Lung (tissue), 12 donors: ENCODE measurements around the gene PREP. TPM values are rescaled to one million over a fixed set of nuclear protein-coding genes. Genes with fewer than 3 reads are reported as not detected.
A peak's percentile ranks its signal among the peaks of the same experiment; 100 is the strongest.

Source experiments
- ATAC-seq: fragments of 200-7000 bp; cut with Tn5 transposase; one replicate; pipeline ENCODE4 v1.9.1; 2020; ENCODE audit warnings: moderate number of reproducible peaks; ENCODE audit not compliant: insufficient read depth, low FRiP score
- DNase-seq, 3 donors: peaks; one replicate each; pipeline ENCODE4 v3.0.0-alpha.2; 2013 to 2017
- H3K27ac ChIP-seq, 2 donors: one replicate each; pipeline ENCODE4 v1.5.1; 2013; ENCODE audit warnings: mild to moderate bottlenecking in 2 of 2, moderate library complexity in 2 of 2, control low read depth in 1 of 2, inconsistent platforms in 1 of 2, low read depth in 1 of 2, low read length in 1 of 2
- H3K27me3 ChIP-seq, 3 donors: one replicate each; pipeline ENCODE4 v1.5.1; 2013; ENCODE audit warnings: low read length in 2 of 3; ENCODE audit not compliant: control insufficient read depth in 3 of 3, insufficient read depth in 3 of 3
- H3K36me3 ChIP-seq, 4 donors: one replicate each; pipeline ENCODE4 v1.5.1; 2013; ENCODE audit warnings: low read length in 4 of 4, mild to moderate bottlenecking in 1 of 4, moderate library complexity in 1 of 4; ENCODE audit not compliant: control insufficient read depth in 4 of 4, insufficient read depth in 4 of 4
- H3K4me1 ChIP-seq, 5 donors: one replicate each; pipeline ENCODE4 v1.5.1; 2013; ENCODE audit warnings: low read length in 5 of 5, mild to moderate bottlenecking in 2 of 5, moderate library complexity in 1 of 5; ENCODE audit not compliant: control insufficient read depth in 5 of 5, insufficient read depth in 5 of 5
- H3K4me3 ChIP-seq: one replicate; pipeline ENCODE4 v1.5.1; 2013; ENCODE audit warnings: mild to moderate bottlenecking, control low read depth, moderate library complexity
- H3K9ac ChIP-seq, 2 donors: one replicate each; pipeline ENCODE4 v1.5.1; 2013; ENCODE audit warnings: low read length in 2 of 2, control low read depth in 1 of 2; ENCODE audit not compliant: insufficient read depth in 1 of 2
- H3K9me3 ChIP-seq, 4 donors: one replicate each; pipeline ENCODE4 v1.5.1; 2013; ENCODE audit warnings: low read length in 3 of 4, mild to moderate bottlenecking in 1 of 4, moderate library complexity in 1 of 4; ENCODE audit not compliant: control insufficient read depth in 4 of 4, insufficient read depth in 3 of 4
- WGBS, 2 donors: extraction: QIAGEN DNeasy Blood & Tissue Kit; methylation state at CpG; one replicate each; pipeline ENCODE4 v1.1.7; 2013; 5-methylcytosine and 5-hydroxymethylcytosine counted together
- polyA plus RNA-seq, 2 donors: library from polyadenylated mRNA; stranded (reverse); fragments of 200-250 nt; gene quantifications; one replicate each; pipeline ENCODE4 v1.2.1, GENCODE V29; 2013
- total RNA-seq, 2 donors: library from RNA; depleted of rRNA in 1 of 2; stranded (reverse); fragments of >200 nt in 1 of 2; gene quantifications; one replicate each; pipeline ENCODE4 v1.2.1, GENCODE V29; 2014 to 2021
- TF ChIP-seq, protein P1 (sequence below): IDR thresholded peaks from 2 replicates; pipeline ENCODE4 v1.5.1; 2012; ENCODE audit warnings: mild to moderate bottlenecking; ENCODE audit errors: control extremely low read depth, extremely low read depth
- donor health status: control.
- donor health status: control.
- donor health status: Bipolar disorder and iron deficiency.
- donor health status: healthy.
- donor health status: DM: yes; HTN: yes; CAD: no.

Gene PREP
- total and polyA plus RNA-seq, 4 donors: 20.3 to 31.3 (median 25.1) TPM

DNA sequence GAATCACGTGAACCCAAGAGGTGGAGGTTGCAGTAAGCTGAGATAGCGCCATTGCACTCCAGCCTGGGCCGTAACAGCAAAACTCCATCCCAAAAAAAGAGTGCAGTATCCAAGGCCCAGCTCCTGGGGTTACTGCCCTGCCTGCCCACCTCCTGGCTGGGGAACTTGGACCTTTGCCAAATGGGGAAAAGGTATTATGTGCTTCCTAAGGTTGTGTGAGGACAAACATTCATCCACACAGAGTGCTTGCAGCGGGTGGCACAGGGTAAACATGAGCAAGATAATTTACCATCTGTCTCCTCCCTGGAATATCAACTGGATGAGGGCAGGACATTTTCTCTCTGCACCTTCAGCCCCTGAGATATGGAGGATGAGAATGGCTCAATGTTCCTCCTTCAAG lies 128.2 kb downstream of the PREP start:
- peaks cover 0 to 3% (median 0%) of the 10 kb centered on the region in 5 donors for H3K4me1 ChIP-seq
- H3K4me3 ChIP-seq: no peak overlapping the region
- TF ChIP-seq, protein P1, sequence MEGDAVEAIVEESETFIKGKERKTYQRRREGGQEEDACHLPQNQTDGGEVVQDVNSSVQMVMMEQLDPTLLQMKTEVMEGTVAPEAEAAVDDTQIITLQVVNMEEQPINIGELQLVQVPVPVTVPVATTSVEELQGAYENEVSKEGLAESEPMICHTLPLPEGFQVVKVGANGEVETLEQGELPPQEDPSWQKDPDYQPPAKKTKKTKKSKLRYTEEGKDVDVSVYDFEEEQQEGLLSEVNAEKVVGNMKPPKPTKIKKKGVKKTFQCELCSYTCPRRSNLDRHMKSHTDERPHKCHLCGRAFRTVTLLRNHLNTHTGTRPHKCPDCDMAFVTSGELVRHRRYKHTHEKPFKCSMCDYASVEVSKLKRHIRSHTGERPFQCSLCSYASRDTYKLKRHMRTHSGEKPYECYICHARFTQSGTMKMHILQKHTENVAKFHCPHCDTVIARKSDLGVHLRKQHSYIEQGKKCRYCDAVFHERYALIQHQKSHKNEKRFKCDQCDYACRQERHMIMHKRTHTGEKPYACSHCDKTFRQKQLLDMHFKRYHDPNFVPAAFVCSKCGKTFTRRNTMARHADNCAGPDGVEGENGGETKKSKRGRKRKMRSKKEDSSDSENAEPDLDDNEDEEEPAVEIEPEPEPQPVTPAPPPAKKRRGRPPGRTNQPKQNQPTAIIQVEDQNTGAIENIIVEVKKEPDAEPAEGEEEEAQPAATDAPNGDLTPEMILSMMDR: no peak
- H3K27ac ChIP-seq: no peak overlapping the region
- 97 to 99% methylated on average over 4 of the region's 4 CpGs for WGBS, 2 donors
- ATAC-seq (no peak), DNase-seq (no peak)
- H3K9ac ChIP-seq: no peak overlapping the region
- H3K27me3 ChIP-seq: no peaks in the 10 kb centered on the region
- H3K9me3 ChIP-seq: no peaks in the 10 kb centered on the region
- peaks cover 6 to 15% (median 14%) of the 10 kb centered on the region in 4 donors for H3K36me3 ChIP-seq

DNA sequence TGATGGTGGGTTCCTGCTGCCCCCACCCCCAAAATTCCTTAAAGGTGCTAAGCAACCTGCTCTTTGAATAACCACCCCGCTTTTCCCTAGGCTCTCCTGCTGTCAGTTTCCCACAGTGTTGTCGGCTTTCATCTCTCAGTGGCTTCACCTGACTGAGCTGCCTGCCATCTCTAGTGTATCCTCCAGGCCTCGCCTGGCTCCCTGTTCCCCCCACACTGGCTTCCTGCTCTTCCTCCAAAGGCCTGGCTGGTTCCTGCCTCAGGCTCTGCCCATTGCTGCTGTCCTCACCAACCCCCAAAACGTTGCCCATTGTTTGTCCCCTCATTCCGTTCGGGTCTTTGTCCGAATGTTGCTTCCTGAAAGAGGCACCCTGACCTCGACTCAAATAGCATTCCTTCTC lies 129.3 kb downstream of the PREP start:
- H3K4me1 ChIP-seq: peaks cover 0 to 3% (median 0%) of the 10 kb centered on the region in 5 donors
- H3K27ac ChIP-seq: peak overlapping the region in 1 of 2 donors; percentile 17
- peaks cover 6 to 15% (median 12%) of the 10 kb centered on the region in 4 donors for H3K36me3 ChIP-seq
- TF ChIP-seq, protein P1: no peak
- no peak for DNase-seq
- no peak overlapping the region for H3K4me3 ChIP-seq
- no peaks in the 10 kb centered on the region for H3K9me3 ChIP-seq
- WGBS, 2 donors: 64 to 81% methylated on average over 8 of the region's 8 CpGs
- ATAC-seq: no peak
- H3K9ac ChIP-seq: no peak overlapping the region
- no peaks in the 10 kb centered on the region for H3K27me3 ChIP-seq

DNA sequence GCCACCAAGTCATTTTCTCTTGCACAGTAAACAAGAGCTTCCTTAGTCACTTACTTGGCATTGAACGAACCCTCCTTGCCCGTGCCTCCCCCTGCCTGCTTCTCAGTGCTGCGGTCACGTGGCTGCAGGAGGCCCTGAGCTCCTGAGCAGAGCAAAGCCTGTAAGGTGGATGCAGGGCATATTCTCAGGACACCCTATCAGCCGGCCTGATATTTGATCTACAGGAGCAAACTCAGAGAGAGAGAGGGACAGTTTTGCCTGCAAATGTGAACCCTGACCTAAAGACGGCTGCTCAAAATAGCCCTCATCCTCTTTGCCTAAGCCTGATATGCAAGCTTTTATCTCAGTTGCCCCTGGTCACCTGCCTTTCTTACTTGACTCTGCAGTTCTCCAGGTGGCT lies 130.1 kb downstream of the PREP start:
- Histone ChIP-seq H3K27ac (peak overlapping the region in 1 of 2 donors; percentile 14), H3K4me3 (no peak overlapping the region), H3K9me3 (no peaks in the 10 kb centered on the region), H3K9ac (no peak overlapping the region), H3K4me1 (peaks cover 0 to 3% (median 0%) of the 10 kb centered on the region in 5 donors), H3K27me3 (no peaks in the 10 kb centered on the region), H3K36me3 (peaks cover 4 to 15% (median 5%) of the 10 kb centered on the region in 4 donors)
- TF ChIP-seq, protein P1: no peak
- DNase-seq: peak in 1 of 3 donors; percentile 15
- WGBS, 2 donors: 17 to 33% methylated on average over 6 of the region's 6 CpGs
- no peak for ATAC-seq

DNA sequence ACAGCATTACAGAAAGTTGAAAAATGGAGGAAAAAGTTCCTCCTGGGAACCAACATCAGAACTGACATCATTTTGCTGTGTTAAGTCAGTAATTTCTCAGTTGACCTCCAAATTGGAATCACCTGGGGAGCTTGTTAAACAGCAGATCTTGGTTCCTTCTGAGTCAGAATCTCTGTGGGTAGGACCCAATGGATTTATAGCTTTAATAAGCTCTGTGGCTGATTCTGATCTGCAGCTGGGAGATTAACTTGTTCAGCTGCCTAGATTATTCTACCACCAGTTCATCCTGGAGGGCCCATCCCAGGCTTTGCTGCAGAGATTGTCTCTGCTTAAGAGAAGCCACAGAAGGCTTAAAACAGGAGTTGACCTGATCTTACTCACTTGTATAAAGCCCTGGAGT lies 132.4 kb downstream of the PREP start:
- ATAC-seq (no peak), DNase-seq (no peak)
- Histone ChIP-seq H3K27ac (no peak overlapping the region), H3K4me1 (peaks cover 0 to 3% (median 0%) of the 10 kb centered on the region in 5 donors), H3K9ac (no peak overlapping the region), H3K4me3 (no peak overlapping the region), H3K36me3 (peaks cover 0 to 2% (median under 1%) of the 10 kb centered on the region in 4 donors), H3K27me3 (no peaks in the 10 kb centered on the region), H3K9me3 (peaks cover 0 to 3% (median 0%) of the 10 kb centered on the region in 4 donors)
- TF ChIP-seq, protein P1: no peak
